Suprapubic skin (tissue), 4 donors: ENCODE measurements around the gene KIRREL3. TPM values are rescaled to one million over a fixed set of nuclear protein-coding genes. Genes with fewer than 3 reads are reported as not detected.

ENCODE experiments used
- DNase-seq, 2 donors: peaks; one replicate each; pipeline ENCODE4 v3.0.0-alpha.2; 2019; ENCODE audit warnings: low spot score in 2 of 2
- H3K27ac ChIP-seq: fragments of 200-600 bp; sonication (generic); one replicate; pipeline ENCODE4 v1.5.1; 2019
- H3K27me3 ChIP-seq: fragments of 200-600 bp; sonication (generic); one replicate; pipeline ENCODE4 v1.5.1; 2019
- H3K36me3 ChIP-seq: fragments of 200-600 bp; sonication (generic); one replicate; pipeline ENCODE4 v1.5.1; 2019
- H3K4me1 ChIP-seq: fragments of 200-600 bp; sonication (generic); one replicate; pipeline ENCODE4 v1.5.1; 2019
- H3K4me3 ChIP-seq: fragments of 200-600 bp; sonication (generic); one replicate; pipeline ENCODE4 v1.5.1; 2019; ENCODE audit warnings: mild to moderate bottlenecking
- H3K9me3 ChIP-seq: fragments of 200-600 bp; sonication (generic); one replicate; pipeline ENCODE4 v1.5.1; 2019
- EP300 ChIP-seq: sonication (generic); formaldehyde crosslinking; IDR thresholded peaks from one replicate; pipeline ENCODE4 v1.6.1; 2017; ENCODE audit warnings: antibody characterized with exemption
- POLR2A ChIP-seq, 2 donors: fragments of 450-650 bp; IDR thresholded peaks; one replicate each; pipeline ENCODE4 v1.6.1; 2017; ENCODE audit warnings: antibody characterized with exemption in 2 of 2, mild to moderate bottlenecking in 2 of 2, moderate library complexity in 2 of 2
- POLR2AphosphoS5 ChIP-seq, 3 donors: sonication (generic); formaldehyde crosslinking; IDR thresholded peaks; one replicate each; pipeline ENCODE4 v1.6.1; 2017; ENCODE audit warnings: antibody characterized with exemption in 3 of 3
- WGBS: methylation state at CpG from one replicate; pipeline ENCODE4 v1.1.5; 2018; 5-methylcytosine and 5-hydroxymethylcytosine counted together
- total RNA-seq, 4 donors: library from RNA; depleted of rRNA; stranded (reverse); fragments of >200 nt; gene quantifications; one replicate each; pipeline ENCODE4 v1.1.0, GENCODE V29; 2016
- TF ChIP-seq, protein P1 (sequence below), 2 donors: fragments of 200-600 bp in 1 of 2; fragments of 450-650 bp in 1 of 2; sonication (generic) in 1 of 2; IDR thresholded peaks; one replicate each; pipeline ENCODE4 v1.5.1; 2016 to 2019; ENCODE audit warnings: antibody characterized with exemption in 2 of 2, mild to moderate bottlenecking in 1 of 2, moderate library complexity in 1 of 2

The KIRREL3 gene
- total RNA-seq, 4 donors from 2014 or later = 0.17 TPM; not detected in 3

GRCh38 chr11:126433989-126434949, 566.3 kb downstream of the KIRREL3 start:
- 76% methylated on average over 15 of the region's 16 CpGs for WGBS
- no peak for DNase-seq
- Histone ChIP-seq H3K36me3 (no peaks in the 10 kb centered on the region), H3K9me3 (no peaks in the 10 kb centered on the region), H3K4me3 (no peak overlapping the region), H3K27ac (no peak overlapping the region), H3K27me3 (no peaks in the 10 kb centered on the region), H3K4me1 (peaks cover 42% of the 10 kb centered on the region)
- no peak for TF ChIP-seq POLR2AphosphoS5 (IDR thresholded peaks at IDR 0.05)
- TF ChIP-seq POLR2A (IDR thresholded peaks at IDR 0.05) = no peak
- TF ChIP-seq, protein P1, sequence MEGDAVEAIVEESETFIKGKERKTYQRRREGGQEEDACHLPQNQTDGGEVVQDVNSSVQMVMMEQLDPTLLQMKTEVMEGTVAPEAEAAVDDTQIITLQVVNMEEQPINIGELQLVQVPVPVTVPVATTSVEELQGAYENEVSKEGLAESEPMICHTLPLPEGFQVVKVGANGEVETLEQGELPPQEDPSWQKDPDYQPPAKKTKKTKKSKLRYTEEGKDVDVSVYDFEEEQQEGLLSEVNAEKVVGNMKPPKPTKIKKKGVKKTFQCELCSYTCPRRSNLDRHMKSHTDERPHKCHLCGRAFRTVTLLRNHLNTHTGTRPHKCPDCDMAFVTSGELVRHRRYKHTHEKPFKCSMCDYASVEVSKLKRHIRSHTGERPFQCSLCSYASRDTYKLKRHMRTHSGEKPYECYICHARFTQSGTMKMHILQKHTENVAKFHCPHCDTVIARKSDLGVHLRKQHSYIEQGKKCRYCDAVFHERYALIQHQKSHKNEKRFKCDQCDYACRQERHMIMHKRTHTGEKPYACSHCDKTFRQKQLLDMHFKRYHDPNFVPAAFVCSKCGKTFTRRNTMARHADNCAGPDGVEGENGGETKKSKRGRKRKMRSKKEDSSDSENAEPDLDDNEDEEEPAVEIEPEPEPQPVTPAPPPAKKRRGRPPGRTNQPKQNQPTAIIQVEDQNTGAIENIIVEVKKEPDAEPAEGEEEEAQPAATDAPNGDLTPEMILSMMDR (IDR thresholded peaks at IDR 0.05) = no peak
- no peak for TF ChIP-seq EP300

DNA sequence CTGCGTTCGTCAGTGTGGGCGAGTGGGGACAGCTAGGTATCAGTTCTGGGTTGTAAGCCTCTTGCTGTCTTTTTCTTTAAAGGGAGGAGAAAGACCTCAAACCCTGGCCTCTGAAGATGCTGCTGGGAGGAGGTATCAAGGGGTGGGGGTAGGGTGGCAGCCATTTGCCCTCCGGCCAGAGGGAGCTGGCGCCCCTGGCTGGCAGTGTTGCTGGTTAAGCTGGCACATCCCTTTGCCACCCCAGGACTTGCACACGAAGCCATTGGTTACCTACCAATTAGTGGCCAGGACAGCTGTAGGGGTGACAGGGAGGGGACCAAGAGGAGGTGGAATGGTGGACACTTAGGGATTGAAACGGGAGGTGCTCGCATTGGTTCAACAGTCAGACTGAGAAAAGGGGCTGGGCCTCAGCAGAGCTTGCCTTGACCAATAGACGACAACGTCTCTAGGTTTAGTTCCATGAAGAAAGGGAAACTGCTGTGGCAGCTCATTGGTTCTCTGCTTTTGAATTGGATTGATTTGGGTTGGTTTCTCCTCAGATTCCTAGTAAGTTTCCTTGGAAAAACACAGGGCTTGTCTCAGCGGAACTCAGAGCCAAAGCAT, 567.2 kb downstream of the KIRREL3 start:
- no peak for DNase-seq
- WGBS = 88% methylated on average over 11 of the region's 11 CpGs
- Histone ChIP-seq H3K36me3 (no peaks in the 10 kb centered on the region), H3K4me3 (no peak overlapping the region), H3K27me3 (no peaks in the 10 kb centered on the region), H3K9me3 (no peaks in the 10 kb centered on the region), H3K4me1 (peaks cover 37% of the 10 kb centered on the region), H3K27ac (no peak overlapping the region)
- no peak for TF ChIP-seq POLR2AphosphoS5 (IDR thresholded peaks at IDR 0.05)
- no peak for TF ChIP-seq EP300
- TF ChIP-seq, protein P1 (IDR thresholded peaks at IDR 0.05) = no peak
- no peak for TF ChIP-seq POLR2A (IDR thresholded peaks at IDR 0.05)

GRCh38 chr11:126432525-126432924, 568.0 kb downstream of the KIRREL3 start:
- H3K4me1 ChIP-seq = peaks cover 34% of the 10 kb centered on the region
- no peaks in the 10 kb centered on the region for H3K36me3 ChIP-seq
- no peaks in the 10 kb centered on the region for H3K27me3 ChIP-seq
- H3K4me3 ChIP-seq = no peak overlapping the region
- WGBS = 80% methylated on average over 5 of the region's 6 CpGs
- H3K27ac ChIP-seq = peak overlapping the region; percentile 67
- TF ChIP-seq POLR2AphosphoS5 (IDR thresholded peaks at IDR 0.05) (no peak), POLR2A (IDR thresholded peaks at IDR 0.05) (no peak), EP300 (no peak)
- TF ChIP-seq, protein P1 (IDR thresholded peaks at IDR 0.05) = no peak
- DNase-seq = no peak
- no peaks in the 10 kb centered on the region for H3K9me3 ChIP-seq

DNA sequence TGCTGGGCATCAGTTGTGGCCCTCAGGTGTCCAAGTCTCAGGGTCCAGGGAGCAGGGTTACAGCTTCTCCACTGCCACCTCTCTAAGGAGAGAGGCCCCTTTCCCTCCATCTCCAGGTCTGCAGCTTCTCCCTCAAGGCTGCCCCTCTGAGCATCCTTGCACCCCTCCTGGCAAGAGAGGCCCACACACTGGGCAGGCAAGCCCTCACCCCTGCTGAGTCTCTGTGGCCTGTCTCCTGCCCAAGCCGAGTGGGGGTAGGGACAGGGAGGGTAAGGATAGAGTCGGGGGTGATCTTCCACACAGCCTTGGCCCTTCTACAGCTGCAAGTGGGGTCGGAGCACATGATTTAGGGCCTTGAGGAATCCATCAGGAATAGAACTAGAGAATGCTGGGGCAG, 568.5 kb downstream of the KIRREL3 start:
- H3K4me3 ChIP-seq = no peak overlapping the region
- 46% methylated on average over 3 of the region's 3 CpGs for WGBS
- peaks cover 38% of the 10 kb centered on the region for H3K4me1 ChIP-seq
- H3K36me3 ChIP-seq = no peaks in the 10 kb centered on the region
- no peak for DNase-seq
- TF ChIP-seq POLR2AphosphoS5 (IDR thresholded peaks at IDR 0.05) (no peak), EP300 (no peak), POLR2A (IDR thresholded peaks at IDR 0.05) (no peak)
- TF ChIP-seq, protein P1 (IDR thresholded peaks at IDR 0.05) = no peak
- H3K27me3 ChIP-seq = no peaks in the 10 kb centered on the region
- H3K27ac ChIP-seq = peak overlapping the region; percentile 67
- no peaks in the 10 kb centered on the region for H3K9me3 ChIP-seq
